ENCODE data around the gene CCL18. TPM values are rescaled to one million over a fixed set of nuclear protein-coding genes. Genes with fewer than 3 reads are reported as not detected.

Gene CCL18
- total and polyA plus RNA-seq, 2 of the 8 experiments (the other 6 are each of a cell fraction or from before 2014, with no cell fraction given): not detected

- Histone ChIP-seq H2BK20ac (ENCODE audit: low read length) (no peak overlapping the region), H3K27me3 (replicated peaks in 1 of 4; ENCODE audit: control insufficient read depth in 3 of 4, extremely low read depth in 1 of 4, insufficient read depth in 3 of 4, low read length in 3 of 4) (no peaks in the 10 kb centered on the region), H3K4me2 (ENCODE audit: insufficient read depth in 1 of 2, low read depth in 2 of 2, low read length in 2 of 2) (no peak overlapping the region), H2AFZ (ENCODE audit: low read length) (no peak overlapping the region), H3K23ac (ENCODE audit: insufficient read length) (no peak overlapping the region), H3K79me1 (ENCODE audit: low read depth, low read length) (no peaks in the 10 kb centered on the region), H3K79me2 (ENCODE audit: control insufficient read depth in 1 of 2, insufficient read depth in 2 of 2, low read length in 2 of 2) (no peaks in the 10 kb centered on the region), H3K9ac (replicated peaks in 1 of 4; ENCODE audit: extremely low read depth in 1 of 4, low read depth in 3 of 4, low read length in 3 of 4) (no peak overlapping the region), H4K5ac (ENCODE audit: insufficient read length, low read depth, low read length) (no peak overlapping the region), H2BK12ac (ENCODE audit: low read depth, low read length) (no peak overlapping the region), H4K91ac (replicated peaks; ENCODE audit: insufficient read length, low read length) (no peak overlapping the region), H3K23me2 (ENCODE audit: low read depth, low read length) (no peaks in the 10 kb centered on the region), H3K14ac (ENCODE audit: insufficient read length) (no peak overlapping the region), H2AK5ac (ENCODE audit: low read depth, low read length) (no peak overlapping the region), H2BK15ac (ENCODE audit: low read length) (no peak overlapping the region), H3K4ac (replicated peaks; ENCODE audit: insufficient read length, low read depth, low read length) (no peak overlapping the region), H3K4me1 (replicated peaks in 1 of 4; ENCODE audit: control insufficient read depth in 3 of 4, insufficient read depth in 4 of 4, low read length in 3 of 4) (no peaks in the 10 kb centered on the region), H3K9me3 (ENCODE audit: insufficient read depth in 2 of 2, low read depth in 1 of 2, low read length in 1 of 2) (no peaks in the 10 kb centered on the region), H4K20me1 (replicated peaks in 1 of 2; ENCODE audit: control insufficient read depth in 1 of 2, insufficient read depth in 2 of 2, low read length in 2 of 2) (no peaks in the 10 kb centered on the region), H2BK5ac (ENCODE audit: low read depth, low read length) (no peak overlapping the region), H3K36me3 (ENCODE audit: control insufficient read depth in 2 of 4, insufficient read depth in 4 of 4, low read length in 3 of 4) (no peaks in the 10 kb centered on the region), H2BK120ac (replicated peaks; ENCODE audit: low read depth, low read length) (no peak overlapping the region), H3K27ac (ENCODE audit: low read depth, low read length) (no peak overlapping the region), H3K18ac (ENCODE audit: extremely low read depth, low read length) (no peak overlapping the region), H4K8ac (ENCODE audit: extremely low read depth, insufficient read depth, low read length) (no peak overlapping the region), H3K4me3 (ENCODE audit: extremely low read depth in 1 of 4, insufficient read depth in 2 of 4, low read depth in 3 of 4, low read length in 4 of 4) (no peak overlapping the region), H3K56ac (replicated peaks; ENCODE audit: insufficient read length, low read depth, low read length) (no peak overlapping the region)
- CTCF ChIA-PET (ENCODE audit: partially characterized antibody): no interaction called here
- POLR2A ChIA-PET (ENCODE audit: partially characterized antibody): no interaction called here
- no peak for FAIRE-seq
- no peak for DNase-seq (ENCODE audit: low read depth in 1 of 2, low spot score in 2 of 2)
- 85% methylated on average over 6 of the region's 6 CpGs; no CpG with 5 or more reads in 1 of the 2 experiments for WGBS, 2 experiments (ENCODE audit: extremely low coverage in 1 of 2, insufficient coverage in 1 of 2, insufficient read length in 1 of 2, insufficient replicate concordance in 2 of 2, low coverage in 1 of 2, low lambda C conversion rate in 2 of 2, missing lambda C conversion rate in 1 of 2)
- no peak for TF ChIP-seq ATF2 (IDR thresholded peaks at IDR 0.05; ENCODE audit: low read length)
- no peak for TF ChIP-seq FOSL1 (IDR thresholded peaks at IDR 0.05; ENCODE audit: insufficient read depth, low read depth, low read length)
- no peak for TF ChIP-seq SAP30 (IDR thresholded peaks at IDR 0.05; ENCODE audit: insufficient read depth, insufficient replicate concordance, low read length)
- no peak for TF ChIP-seq EZH2 (IDR thresholded peaks at IDR 0.05; ENCODE audit: low read depth, low read length, severe bottlenecking)
Observed at GRCh38 chr17:36106493-36106835, 42.4 kb downstream of the CCL18 start.

Data from H1 (cell line).